HG03108 (cell line): Measurements from ENCODE around the gene TMEM8B.
"Not testable (repeated sequence)": the region's sequence is repeated elsewhere in the genome, so short reads cannot be mapped to it uniquely, and the experiment has no call there.

Experiments
- ATAC-seq: cut with Tn5 transposase; IDR thresholded peaks from one replicate; pipeline ENCODE4 v1.9.1; 2021; ENCODE audit warnings: moderate library complexity; ENCODE audit not compliant: unreplicated experiment

Gene TMEM8B

DNA sequence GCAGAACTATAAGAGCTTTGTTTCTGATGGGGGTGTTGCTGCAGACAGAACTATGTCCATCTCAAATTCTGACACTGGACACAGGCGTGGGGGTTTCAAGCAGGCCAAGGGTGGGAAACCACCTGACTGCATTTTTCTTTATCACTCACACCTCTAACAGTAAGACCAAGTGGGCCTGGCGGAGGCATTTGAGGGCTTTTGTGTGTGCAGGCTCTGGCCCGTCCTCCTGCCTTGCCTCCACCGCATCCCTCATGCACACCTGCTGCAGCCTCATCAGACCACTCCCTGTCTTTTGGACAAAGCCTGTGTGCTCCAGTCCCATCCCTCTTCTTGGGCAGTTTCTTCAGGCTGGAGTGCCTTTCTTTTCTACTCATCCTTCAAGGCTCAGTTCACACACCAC is 33.3 kb downstream of the TMEM8B start:
- ATAC-seq: no peak

GRCh38 chr9:35863583-35863982 is 34.6 kb downstream of the TMEM8B start:
- no peak for ATAC-seq

DNA sequence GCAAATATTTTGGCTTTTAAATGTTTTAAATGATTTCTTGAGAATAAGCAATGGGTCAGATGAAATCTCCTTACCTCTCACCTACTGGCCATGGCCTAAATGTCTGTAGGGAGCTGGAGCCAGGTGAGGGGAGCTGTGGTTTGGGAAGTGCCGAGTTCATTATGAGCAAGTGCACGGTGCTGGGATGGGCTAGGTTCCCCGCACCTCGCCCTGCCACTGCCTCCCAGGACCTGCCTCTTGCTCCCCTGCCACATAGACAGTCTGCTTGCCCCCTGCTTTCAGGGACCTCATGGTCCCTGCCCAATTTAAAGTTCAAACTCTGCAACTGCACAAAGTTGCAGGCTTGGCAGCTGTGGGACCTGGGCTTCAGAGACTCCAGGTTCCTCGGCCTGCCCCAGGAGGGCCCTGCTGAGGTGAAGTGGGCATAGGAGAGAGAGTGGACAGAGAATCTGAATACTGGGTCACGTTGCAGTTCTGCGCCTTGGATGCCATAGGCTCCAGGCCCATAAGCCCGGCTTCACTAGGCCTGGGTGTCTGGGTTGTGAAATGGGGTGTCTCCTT is 35.7 kb downstream of the TMEM8B start:
- no peak for ATAC-seq

DNA sequence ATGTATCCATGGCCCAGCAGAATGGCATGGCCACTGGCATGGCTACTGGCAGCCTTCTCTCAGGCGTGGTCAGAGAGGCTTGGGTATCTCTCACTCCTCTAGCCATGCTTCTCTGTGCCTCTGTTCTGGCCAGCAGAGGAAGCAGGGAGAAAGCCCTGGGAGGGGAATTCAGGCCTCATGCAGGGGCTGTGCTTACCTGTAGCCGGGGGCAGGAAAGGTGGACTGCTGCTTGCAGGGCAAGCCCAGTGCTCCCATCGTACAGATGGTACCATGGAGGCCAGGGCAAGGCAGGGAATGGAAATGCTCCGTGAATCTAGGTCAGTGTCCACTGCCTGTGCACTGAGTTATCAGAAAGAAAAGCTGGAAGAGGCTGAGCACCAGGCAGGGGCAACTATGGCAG is 38.5 kb downstream of the TMEM8B start:
- no peak for ATAC-seq

DNA sequence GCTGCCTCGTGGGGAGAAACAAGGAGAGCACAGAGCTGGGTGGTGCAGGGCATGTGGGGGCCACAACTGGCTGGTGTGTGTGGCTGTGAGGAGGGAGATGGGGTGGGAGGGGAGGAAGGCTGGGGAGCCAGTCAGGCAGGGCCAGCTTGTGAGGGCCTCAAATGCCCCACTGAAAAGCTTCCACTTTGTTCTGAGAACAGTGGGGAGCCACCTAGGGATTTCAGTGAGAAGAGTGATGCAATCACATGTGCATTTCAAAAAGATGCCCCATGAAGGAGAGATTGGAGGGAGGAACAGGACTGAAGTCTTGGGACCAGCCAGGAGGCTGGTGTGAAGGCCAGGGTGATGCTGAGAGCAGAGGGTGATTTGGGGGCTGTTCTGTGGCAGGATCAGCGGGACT is 39.9 kb downstream of the TMEM8B start:
- ATAC-seq: no peak

DNA sequence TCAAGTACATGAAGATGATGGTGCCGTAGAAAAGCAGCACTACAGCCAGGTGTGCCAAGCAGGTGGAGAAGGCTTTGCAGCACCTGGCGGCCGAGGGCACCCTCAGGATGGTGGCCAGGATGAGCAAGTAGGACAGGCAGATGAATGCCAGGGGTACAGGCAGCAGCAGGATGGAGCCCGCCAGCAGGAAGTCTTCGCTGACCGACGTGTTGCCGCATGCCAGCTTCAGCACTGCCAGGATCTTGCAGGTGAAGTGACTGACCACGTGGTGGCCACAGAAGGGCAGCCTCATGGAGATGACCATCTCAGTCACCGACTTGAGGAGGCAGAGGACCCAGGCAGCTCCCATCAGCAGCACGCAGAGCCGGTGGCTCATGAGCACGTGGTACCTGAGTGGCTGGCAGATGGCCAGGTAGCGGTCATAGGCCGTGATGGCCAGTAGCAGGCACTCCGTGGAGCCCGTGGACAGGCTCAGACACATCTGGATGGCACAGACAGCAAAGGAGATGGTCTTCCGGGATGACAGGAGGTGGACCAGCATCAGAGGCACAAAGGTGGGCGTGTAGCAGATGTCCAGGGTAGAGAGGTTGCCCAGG is 40.7 kb downstream of the TMEM8B start:
- ATAC-seq: no peak

- no peak for ATAC-seq
Observed at GRCh38 chr9:35870351-35870923, 41.4 kb downstream of the TMEM8B start, which contains the start of gene OR13J1. Gene OR13J1, minus strand, starts transcription at chr9:35870401. Its CDS starts 0 bp downstream, at chr9:35870401.

GRCh38 chr9:35871545-35871944 is 42.5 kb downstream of the TMEM8B start:
- no peak for ATAC-seq

DNA sequence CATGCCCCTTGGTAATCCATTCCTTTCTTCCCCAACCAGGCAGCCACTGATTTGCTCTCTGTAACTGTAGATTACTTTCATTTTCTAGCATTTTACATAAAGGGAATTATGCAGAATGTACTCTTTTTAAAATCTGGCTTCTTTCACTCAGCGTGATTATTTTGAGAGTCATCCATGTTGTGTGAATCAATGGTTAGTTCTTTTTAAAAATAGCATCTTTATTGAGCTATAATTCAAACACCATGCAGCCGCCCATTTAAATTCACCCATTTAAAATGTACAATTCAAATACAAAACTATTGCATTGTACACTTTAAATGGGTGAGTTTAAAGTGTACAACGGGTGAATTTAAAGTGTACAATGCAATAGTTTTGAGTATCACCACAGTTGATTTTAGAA is 43.5 kb downstream of the TMEM8B start:
- ATAC-seq: no peak

DNA sequence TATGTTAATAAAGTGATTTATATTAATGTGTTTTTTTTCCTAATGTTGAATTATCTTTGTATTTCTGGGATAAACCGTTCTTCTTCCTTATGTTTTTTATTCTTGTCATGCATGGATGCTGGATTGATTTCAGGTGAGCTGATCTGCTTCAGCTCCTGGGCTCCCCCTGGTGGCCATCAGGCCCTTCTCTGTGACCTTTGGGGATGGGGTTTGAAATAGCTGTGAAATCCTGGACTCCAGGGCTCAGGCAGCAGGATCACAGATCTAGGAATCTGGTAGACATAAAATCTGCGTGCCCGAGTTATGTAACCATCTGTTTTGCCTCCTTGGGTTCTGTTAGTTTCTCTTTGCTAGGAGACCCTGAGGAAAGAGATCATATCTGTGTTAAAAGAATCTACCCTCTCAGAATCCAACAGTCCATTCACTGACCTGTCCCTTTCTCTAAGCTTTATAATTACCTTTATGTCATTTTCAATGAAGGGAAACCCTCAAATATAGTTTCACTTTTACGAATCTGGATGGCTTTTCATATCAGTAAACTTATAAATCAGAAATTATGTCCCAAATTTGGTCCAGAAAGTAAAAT is 53.3 kb downstream of the TMEM8B start:
- ATAC-seq: no peak

DNA sequence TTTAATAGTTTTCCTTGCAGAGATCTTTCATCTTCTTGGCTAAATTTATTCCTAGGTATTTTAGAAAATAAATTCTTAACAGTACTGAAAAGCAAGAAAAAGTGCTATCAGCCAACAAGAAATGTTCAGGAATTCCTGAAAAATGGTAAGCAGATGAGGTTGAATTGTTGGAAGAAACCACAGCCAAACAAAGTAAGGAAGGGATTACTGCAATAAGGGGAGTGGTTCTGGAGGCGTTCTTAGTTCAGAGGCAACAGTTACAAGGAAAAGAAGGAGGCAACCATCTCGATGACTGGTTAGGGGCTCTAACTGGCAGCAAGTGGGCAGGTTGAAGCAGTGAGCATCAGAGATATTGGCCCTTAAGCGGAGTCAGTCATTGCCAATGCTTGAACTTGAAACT is 54.0 kb downstream of the TMEM8B start:
- ATAC-seq: no peak

DNA sequence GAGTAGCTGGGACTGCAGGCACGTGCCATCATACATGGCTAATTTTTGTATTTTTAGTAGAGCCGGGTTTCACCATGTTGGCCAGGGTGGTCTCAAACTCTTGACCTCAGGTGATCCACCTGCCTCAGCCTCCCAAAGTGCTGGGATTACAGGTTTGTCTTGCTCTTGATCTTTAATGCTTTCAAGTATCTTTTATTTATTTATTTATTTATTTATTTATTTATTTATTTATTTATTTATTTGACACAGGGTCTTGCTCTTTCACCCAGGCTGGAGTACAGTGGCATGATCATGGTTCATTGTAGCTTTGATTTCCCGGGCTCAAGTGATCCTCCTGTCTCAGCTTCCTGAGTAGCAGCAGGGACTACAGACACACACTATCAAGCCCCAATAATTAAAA is 55.9 kb downstream of the TMEM8B start:
- ATAC-seq: not testable (repeated sequence)

DNA sequence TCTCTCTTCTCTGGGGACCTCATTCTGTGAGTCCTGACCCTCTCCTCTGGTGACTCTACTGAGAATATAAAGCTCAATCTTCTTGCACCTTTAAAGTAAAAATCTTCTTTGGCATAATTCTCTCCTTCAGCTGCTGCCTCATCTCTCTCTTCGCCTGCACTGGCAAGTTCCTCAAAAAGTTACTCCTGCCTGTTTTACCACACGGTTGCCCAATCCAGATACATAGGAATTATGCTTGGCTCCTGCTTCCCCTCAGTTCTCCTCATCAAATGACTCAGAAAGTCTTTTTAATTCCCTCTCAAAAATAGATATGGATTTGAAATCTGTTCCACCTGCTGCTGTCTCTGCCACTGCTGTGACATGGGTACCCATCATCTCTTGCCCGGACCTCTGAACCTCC is 62.6 kb downstream of the TMEM8B start:
- no peak for ATAC-seq

DNA sequence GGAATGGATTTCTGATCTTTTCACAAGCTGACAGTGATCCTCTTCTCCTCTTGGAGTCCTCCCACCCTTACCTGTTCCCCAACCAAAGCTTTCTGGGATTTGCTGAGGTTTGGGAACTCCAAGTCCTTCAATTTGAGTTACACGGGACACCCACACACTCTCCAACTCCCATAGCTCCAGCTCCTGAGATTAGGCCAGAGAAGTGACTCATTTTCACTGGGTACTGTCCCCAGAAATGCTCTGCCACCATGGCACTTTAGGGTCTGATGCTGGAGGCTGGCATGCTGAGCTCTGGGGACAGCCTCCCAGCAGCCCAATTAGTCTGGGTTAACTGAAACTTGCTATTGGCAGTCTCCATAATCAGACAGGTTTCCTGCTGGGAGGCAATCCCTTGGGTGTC is 63.0 kb downstream of the TMEM8B start:
- ATAC-seq: no peak

GRCh38 chr9:35896570-35896969 is 67.5 kb downstream of the TMEM8B start:
- ATAC-seq: no peak

GRCh38 chr9:35897376-35898099 is 68.5 kb downstream of the TMEM8B start:
- not testable (repeated sequence) for ATAC-seq

GRCh38 chr9:35898337-35898736 is 69.3 kb downstream of the TMEM8B start:
- no peak for ATAC-seq

GRCh38 chr9:35899021-35899420 is 70.0 kb downstream of the TMEM8B start:
- ATAC-seq: no peak

GRCh38 chr9:35903049-35903448 is 74.0 kb downstream of the TMEM8B start:
- no peak for ATAC-seq

GRCh38 chr9:35904338-35904737 is 75.3 kb downstream of the TMEM8B start:
- no peak for ATAC-seq

GRCh38 chr9:35905051-35905781 is 76.2 kb downstream of the TMEM8B start:
- no peak for ATAC-seq
